HG02981 (cell line): Measurements from ENCODE around the gene CSRP2.

Source experiments
- ATAC-seq: cut with Tn5 transposase; IDR thresholded peaks from one replicate; pipeline ENCODE4 v1.9.1; 2021; ENCODE audit warnings: mild to moderate bottlenecking, moderate library complexity; ENCODE audit not compliant: unreplicated experiment

CSRP2 gene

GRCh38 chr12:76878899-76879709, at the start of gene CSRP2:
Gene CSRP2, minus strand, starts transcription at chr12:76879019. Its CDS starts 12,759 bp downstream, at chr12:76866260.
- peak; percentile 77 for ATAC-seq

GRCh38 chr12:76927170-76927784, 48.5 kb upstream of the CSRP2 start:
- no peak for ATAC-seq

GRCh38 chr12:76925135-76925534, 46.3 kb upstream of the CSRP2 start:
- ATAC-seq: no peak

GRCh38 chr12:76922866-76923265, 44.0 kb upstream of the CSRP2 start:
- no peak for ATAC-seq

- ATAC-seq: no peak
These were observed 43.3 kb upstream of the CSRP2 start for GRCh38 chr12:76921891-76922664.

GRCh38 chr12:76921100-76921471, 42.3 kb upstream of the CSRP2 start:
- ATAC-seq: no peak

GRCh38 chr12:76920172-76921099, 41.6 kb upstream of the CSRP2 start:
- peak; percentile 83 for ATAC-seq

- peak; percentile 16 for ATAC-seq
These were observed 40.8 kb upstream of the CSRP2 start for GRCh38 chr12:76919383-76920171.

- ATAC-seq: no peak
These were observed 37.3 kb upstream of the CSRP2 start for GRCh38 chr12:76916170-76916540.

- ATAC-seq: no peak
These were observed 36.7 kb upstream of the CSRP2 start for GRCh38 chr12:76915361-76916169.

- no peak for ATAC-seq
These were observed 35.5 kb upstream of the CSRP2 start for GRCh38 chr12:76914102-76914859.

GRCh38 chr12:76909290-76909689, 30.5 kb upstream of the CSRP2 start:
- no peak for ATAC-seq

GRCh38 chr12:76908303-76909017, 29.6 kb upstream of the CSRP2 start:
- no peak for ATAC-seq

- no peak for ATAC-seq
These were observed 23.0 kb upstream of the CSRP2 start for GRCh38 chr12:76901628-76902380.

- ATAC-seq: no peak
These were observed 20.7 kb upstream of the CSRP2 start for GRCh38 chr12:76899522-76899921.

- ATAC-seq: no peak
These were observed 19.6 kb upstream of the CSRP2 start for GRCh38 chr12:76898442-76898841.

- no peak for ATAC-seq
These were observed 17.5 kb upstream of the CSRP2 start for GRCh38 chr12:76896274-76896673.
